Nephron progenitor cell (in vitro differentiated cells): Measurements from ENCODE around the gene DGKH.
A peak's percentile ranks its signal among the peaks of the same experiment; 100 is the strongest.
"Not testable (repeated sequence)": the region's sequence is repeated elsewhere in the genome, so short reads cannot be mapped to it uniquely, and the experiment has no call there.

ENCODE experiments used
- DNase-seq: peaks from one replicate; pipeline ENCODE4 v3.0.0; 2021
- H3K27ac Mint-ChIP-seq: 2 replicates; pipeline ENCODE4 v1.8.0; 2021; ENCODE audit warnings: mild to moderate bottlenecking, moderate library complexity, mixed read lengths
- H3K27me3 Mint-ChIP-seq: 2 replicates; pipeline ENCODE4 v1.8.0; 2021; ENCODE audit warnings: mild to moderate bottlenecking, low read depth, mixed read lengths; ENCODE audit not compliant: poor library complexity
- H3K36me3 Mint-ChIP-seq: 2 replicates; pipeline ENCODE4 v1.8.0; 2021; ENCODE audit warnings: low read depth, mixed read lengths
- H3K4me1 Mint-ChIP-seq: 2 replicates; pipeline ENCODE4 v1.8.0; 2021; ENCODE audit warnings: mixed read lengths
- H3K4me3 Mint-ChIP-seq: 2 replicates; pipeline ENCODE4 v1.8.0; 2021; ENCODE audit warnings: mild to moderate bottlenecking, moderate library complexity, mixed read lengths
- H3K9me3 Mint-ChIP-seq: 2 replicates; pipeline ENCODE4 v1.8.0; 2021; ENCODE audit warnings: mild to moderate bottlenecking, moderate library complexity, mixed read lengths
- CTCF ChIP-seq: fragments of 200-600 bp; sonication (generic); IDR thresholded peaks from 2 replicates; pipeline ENCODE4 v1.5.0; 2021; ENCODE audit warnings: antibody characterized with exemption

The DGKH gene

GRCh38 chr13:42153199-42154113, 105.0 kb downstream of the DGKH start:
- Mint-ChIP-seq H3K4me3 (no peak overlapping the region), H3K27me3 (peaks cover 4% of the 10 kb centered on the region), H3K9me3 (no peaks in the 10 kb centered on the region), H3K4me1 (peaks cover 17% of the 10 kb centered on the region), H3K36me3 (peaks cover 31% of the 10 kb centered on the region), H3K27ac (no peak overlapping the region)
- TF ChIP-seq CTCF: no peak
- DNase-seq: no peak

GRCh38 chr13:42155251-42155650, 106.8 kb downstream of the DGKH start:
- Mint-ChIP-seq H3K27me3 (no peaks in the 10 kb centered on the region), H3K4me1 (peaks cover 17% of the 10 kb centered on the region), H3K27ac (peak overlapping the region; percentile 71), H3K9me3 (no peaks in the 10 kb centered on the region), H3K36me3 (peaks cover 48% of the 10 kb centered on the region), H3K4me3 (no peak overlapping the region)
- DNase-seq: no peak
- no peak for TF ChIP-seq CTCF

GRCh38 chr13:42163338-42163737, 114.9 kb downstream of the DGKH start:
- DNase-seq, H3K9me3 Mint-ChIP-seq, H3K4me3 Mint-ChIP-seq, H3K27ac Mint-ChIP-seq, H3K27me3 Mint-ChIP-seq, H3K4me1 Mint-ChIP-seq: not testable (repeated sequence)
- peaks cover 64% of the 10 kb centered on the region for H3K36me3 Mint-ChIP-seq

- H3K4me1 Mint-ChIP-seq: not testable (repeated sequence)
These were observed 115.5 kb downstream of the DGKH start for GRCh38 chr13:42163910-42164309.

GRCh38 chr13:42164557-42165125, 116.2 kb downstream of the DGKH start:
- H3K9me3 Mint-ChIP-seq: peaks cover 5% of the 10 kb centered on the region
- H3K4me3 Mint-ChIP-seq: no peak overlapping the region
- peak overlapping the region; percentile 29 for H3K27ac Mint-ChIP-seq
- TF ChIP-seq CTCF: no peak
- peaks cover 66% of the 10 kb centered on the region for H3K36me3 Mint-ChIP-seq
- H3K27me3 Mint-ChIP-seq: no peaks in the 10 kb centered on the region
- H3K4me1 Mint-ChIP-seq: no peaks in the 10 kb centered on the region
- DNase-seq: no peak

More at GRCh38 chr13:42163910-42164309, 115.5 kb downstream of the DGKH start:
- DNase-seq, H3K27me3 Mint-ChIP-seq, H3K27ac Mint-ChIP-seq, H3K9me3 Mint-ChIP-seq, H3K4me3 Mint-ChIP-seq: not testable (repeated sequence)
- H3K36me3 Mint-ChIP-seq: peaks cover 64% of the 10 kb centered on the region

GRCh38 chr13:42168496-42168895, 120.0 kb downstream of the DGKH start:
- no peaks in the 10 kb centered on the region for H3K27me3 Mint-ChIP-seq
- peak overlapping the region; percentile 28 for H3K27ac Mint-ChIP-seq
- DNase-seq: no peak
- no peak overlapping the region for H3K4me3 Mint-ChIP-seq
- no peaks in the 10 kb centered on the region for H3K9me3 Mint-ChIP-seq
- peaks cover 61% of the 10 kb centered on the region for H3K36me3 Mint-ChIP-seq
- H3K4me1 Mint-ChIP-seq: no peaks in the 10 kb centered on the region
- TF ChIP-seq CTCF: no peak
